Endothelial cell of umbilical vein (primary cell): ENCODE results near the gene NOXA1. TPM values are rescaled to one million over a fixed set of nuclear protein-coding genes. Genes with fewer than 3 reads are reported as not detected.

Experiments
- BruUV-seq: library from RNA; stranded (reverse); fragments of 400-500 nt; replicated peaks from 2 replicates; lab custom pipeline; 2021; lab: Mats Ljungman, UMichigan
- CTCF ChIA-PET: fragments of 300-600, 350-600 bp; sonication (Branson Sonifier 250); formaldehyde crosslinking; loops from one replicate; lab custom pipeline; 2021; ENCODE audit warnings: antibody characterized with exemption, inconsistent platforms; lab: Charles Lee
- POLR2A ChIA-PET: fragments of 300-600, 350-600 bp; sonication (Branson Sonifier 250); formaldehyde crosslinking; loops from one replicate; lab custom pipeline; 2021; ENCODE audit warnings: antibody characterized with exemption, inconsistent platforms; lab: Charles Lee
- DNase-seq: peaks from one replicate; pipeline ENCODE4 v3.0.0-alpha.2; 2011; ENCODE audit warnings: low read depth, low spot score
- FAIRE-seq: peaks from 2 replicates; lab custom pipeline; 2011; peaks lifted over from hg19 to GRCh38; lab: Jason Lieb, UNC
- H2AFZ ChIP-seq: 2 replicates; pipeline ENCODE4 v1.6.0; 2012; ENCODE audit warnings: low read depth, low read length, control low read depth, inconsistent platforms
- H3K27ac ChIP-seq: 2 replicates; pipeline ENCODE4 v1.5.1; 2011; ENCODE audit warnings: low read depth, mild to moderate bottlenecking, control low read depth, low read length, moderate library complexity; ENCODE audit not compliant: insufficient read depth
- H3K27me3 ChIP-seq, 2 experiments: 2 replicates each; pipeline versions ENCODE4 v1.6.0 to v1.6.1; 2011; ENCODE audit warnings: low read length in 2 of 2, mixed read lengths in 1 of 2; ENCODE audit not compliant: control insufficient read depth in 2 of 2, insufficient read depth in 2 of 2
- H3K36me3 ChIP-seq, 2 experiments: 2 replicates in 1 of 2; 3 replicates in 1 of 2; pipeline ENCODE4 v1.5.1; 2011; ENCODE audit warnings: low read length in 2 of 2, mild to moderate bottlenecking in 1 of 2, moderate library complexity in 1 of 2; ENCODE audit not compliant: control insufficient read depth in 2 of 2, insufficient read depth in 2 of 2; ENCODE audit errors: extremely low read depth in 1 of 2
- H3K4me1 ChIP-seq: 3 replicates; pipeline ENCODE4 v1.5.1; 2011; ENCODE audit warnings: mild to moderate bottlenecking, low read length; ENCODE audit not compliant: control insufficient read depth, insufficient read depth; ENCODE audit errors: extremely low read depth
- H3K4me2 ChIP-seq: 2 replicates; pipeline ENCODE4 v1.6.1; 2011; ENCODE audit warnings: low read length, control low read depth, mixed read lengths; ENCODE audit not compliant: insufficient read depth
- H3K4me3 ChIP-seq, 3 experiments: fragments of 200-600 bp in 1 of 3; sonication (generic), shearing (Covaris generic) in 1 of 3; replicated peaks in 1 of 3; 2 replicates each; pipeline ENCODE4 v1.5.1; 2011 to 2016; ENCODE audit warnings: control low read depth in 3 of 3, low read length in 3 of 3, mild to moderate bottlenecking in 2 of 3, inconsistent platforms in 1 of 3, low read depth in 1 of 3, moderate library complexity in 1 of 3; ENCODE audit not compliant: insufficient read depth in 1 of 3
- H3K79me2 ChIP-seq: 2 replicates; pipeline ENCODE4 v1.6.0; 2012; ENCODE audit warnings: low read length, inconsistent platforms; ENCODE audit not compliant: control insufficient read depth, insufficient read depth
- H3K9ac ChIP-seq: replicated peaks from 2 replicates; pipeline ENCODE3; 2011; ENCODE audit warnings: low read length, control low read depth; ENCODE audit not compliant: insufficient read depth; ENCODE audit errors: extremely low read depth
- H3K9me1 ChIP-seq: replicated peaks from 3 replicates; pipeline ENCODE4 v1.6.0; 2011; ENCODE audit warnings: mild to moderate bottlenecking, low read length; ENCODE audit not compliant: control insufficient read depth, insufficient read depth; ENCODE audit errors: extremely low read depth
- H3K9me3 ChIP-seq: replicated peaks from 2 replicates; pipeline ENCODE4 v1.5.1; 2012; ENCODE audit warnings: low read length, inconsistent platforms; ENCODE audit not compliant: control insufficient read depth, insufficient read depth
- H4K20me1 ChIP-seq: replicated peaks from 2 replicates; pipeline ENCODE3; 2011; ENCODE audit warnings: mild to moderate bottlenecking, low read length; ENCODE audit not compliant: control insufficient read depth, insufficient read depth; ENCODE audit errors: extremely low read depth
- EZH2 ChIP-seq: IDR thresholded peaks from 2 replicates; pipeline ENCODE4 v1.6.1; 2012; ENCODE audit warnings: borderline replicate concordance, low read depth, mild to moderate bottlenecking, moderate library complexity, low read length, inconsistent platforms; ENCODE audit not compliant: severe bottlenecking
- FOS ChIP-seq: IDR thresholded peaks from 2 replicates; pipeline ENCODE4 v1.6.1; 2011; ENCODE audit warnings: mild to moderate bottlenecking, low read length, moderate library complexity, borderline replicate concordance; ENCODE audit not compliant: insufficient read depth
- JUN ChIP-seq: IDR thresholded peaks from 2 replicates; pipeline ENCODE4 v1.6.1; 2011; ENCODE audit warnings: borderline replicate concordance, low read depth; ENCODE audit not compliant: insufficient read length, insufficient read depth
- MYC ChIP-seq: IDR thresholded peaks from one replicate; pipeline ENCODE4 v1.6.1; 2011; ENCODE audit warnings: mild to moderate bottlenecking, low read depth, low read length
- POLR2A ChIP-seq: IDR thresholded peaks from 2 replicates; pipeline ENCODE4 v1.6.1; 2012; ENCODE audit warnings: low read depth, mild to moderate bottlenecking, control low read depth, low read length
- POLR2AphosphoS5 ChIP-seq: IDR thresholded peaks from 2 replicates; pipeline ENCODE4 v1.6.1; 2012; ENCODE audit warnings: low read depth, mild to moderate bottlenecking, control low read depth, low read length, moderate library complexity; ENCODE audit not compliant: insufficient read depth
- dilution Hi-C: fragments of 300-500 bp; cut with MboI; formaldehyde crosslinking; loops from one replicate; pipeline ENCODE4 v1.15.0; 2019; ENCODE audit warnings: low sequenced_read_pairs; ENCODE audit not compliant: extremely low pct_ligation_motif_present
- intact Hi-C: fragments of 100-400 bp; cut with micrococcal nuclease; formaldehyde crosslinking; loops from one replicate; pipeline ENCODE4 v1.10.0; 2022
- polyA plus RNA-seq, 4 experiments: library from polyadenylated mRNA; depleted of rRNA in 3 of 4; stranded (reverse) in 3 of 4; unstranded in 1 of 4; fragments of >200 nt; gene quantifications; 2 replicates each; pipeline versions ENCODE4 v1.2.1 to v1.2.3, GENCODE V29; 2011 to 2012; ENCODE audit warnings: missing spikeins in 1 of 4
- total RNA-seq: library from RNA; stranded (reverse); gene quantifications from 2 replicates; pipeline ENCODE4 v1.2.3, GENCODE V29; 2021
- TF ChIP-seq, protein P1 (sequence below), 2 donors: IDR thresholded peaks; 1 replicate in 1 of 2; 2 replicates in 1 of 2; pipeline ENCODE4 v1.5.1; 2011; ENCODE audit warnings: low read length in 2 of 2, mild to moderate bottlenecking in 2 of 2, moderate library complexity in 2 of 2, control low read depth in 1 of 2, inconsistent platforms in 1 of 2, low read depth in 1 of 2; ENCODE audit not compliant: insufficient read depth in 1 of 2; ENCODE audit errors: extremely low read depth in 1 of 2

The NOXA1 gene
- total and polyA plus RNA-seq, 2 donors (not counting 3 experiments of a cell fraction or from before 2014, with no cell fraction given), result 0.40 to 0.91 TPM

DNA sequence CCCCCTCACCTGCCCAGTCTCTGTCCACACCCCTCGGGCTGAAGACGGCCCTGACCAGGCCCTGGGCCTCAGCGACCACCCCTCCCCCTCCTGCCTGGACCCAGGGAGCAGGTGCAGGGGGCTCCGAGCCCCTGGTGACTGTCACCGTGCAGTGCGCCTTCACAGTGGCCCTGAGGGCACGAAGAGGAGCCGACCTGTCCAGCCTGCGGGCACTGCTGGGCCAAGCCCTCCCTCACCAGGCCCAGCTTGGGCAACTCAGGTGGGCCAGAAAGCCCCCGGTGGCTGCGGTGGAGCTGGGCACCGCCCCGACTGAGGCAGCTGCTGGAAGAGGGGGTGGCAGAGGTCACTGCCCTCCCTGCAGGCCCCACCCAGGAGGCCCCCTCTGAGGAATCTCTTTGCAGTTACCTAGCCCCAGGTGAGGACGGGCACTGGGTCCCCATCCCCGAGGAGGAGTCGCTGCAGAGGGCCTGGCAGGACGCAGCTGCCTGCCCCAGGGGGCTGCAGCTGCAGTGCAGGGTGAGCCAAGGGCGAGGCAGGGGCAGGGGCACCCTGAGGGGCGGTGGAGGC, 10.2 kb downstream of the NOXA1 start:
- DNase-seq, result no peak
- no peak for FAIRE-seq
- CTCF ChIA-PET, result interaction anchor here (1.4 to 4.5 kb wide), 3 partner anchors 9 to 12 kb away, joined by 3 to 28 read pairs (median 3); partner anchors contain the start of genes EXD3 and NOXA1
- Histone ChIP-seq H3K36me3 (no peaks in the 10 kb centered on the region), H3K79me2 (no peaks in the 10 kb centered on the region), H3K4me2 (no peak overlapping the region), H3K27me3 (no peaks in the 10 kb centered on the region), H4K20me1 (no peaks in the 10 kb centered on the region), H3K4me1 (no peaks in the 10 kb centered on the region), H3K4me3 (no peak overlapping the region), H3K9me3 (no peaks in the 10 kb centered on the region), H2AFZ (no peak overlapping the region), H3K9ac (no peak overlapping the region), H3K27ac (no peak overlapping the region), H3K9me1 (no peaks in the 10 kb centered on the region)
- TF ChIP-seq POLR2A, result no peak
- no peak for TF ChIP-seq FOS
- TF ChIP-seq EZH2, result no peak
- no peak for TF ChIP-seq JUN
- TF ChIP-seq MYC, result no peak
- TF ChIP-seq POLR2AphosphoS5, result no peak
- TF ChIP-seq, protein P1, sequence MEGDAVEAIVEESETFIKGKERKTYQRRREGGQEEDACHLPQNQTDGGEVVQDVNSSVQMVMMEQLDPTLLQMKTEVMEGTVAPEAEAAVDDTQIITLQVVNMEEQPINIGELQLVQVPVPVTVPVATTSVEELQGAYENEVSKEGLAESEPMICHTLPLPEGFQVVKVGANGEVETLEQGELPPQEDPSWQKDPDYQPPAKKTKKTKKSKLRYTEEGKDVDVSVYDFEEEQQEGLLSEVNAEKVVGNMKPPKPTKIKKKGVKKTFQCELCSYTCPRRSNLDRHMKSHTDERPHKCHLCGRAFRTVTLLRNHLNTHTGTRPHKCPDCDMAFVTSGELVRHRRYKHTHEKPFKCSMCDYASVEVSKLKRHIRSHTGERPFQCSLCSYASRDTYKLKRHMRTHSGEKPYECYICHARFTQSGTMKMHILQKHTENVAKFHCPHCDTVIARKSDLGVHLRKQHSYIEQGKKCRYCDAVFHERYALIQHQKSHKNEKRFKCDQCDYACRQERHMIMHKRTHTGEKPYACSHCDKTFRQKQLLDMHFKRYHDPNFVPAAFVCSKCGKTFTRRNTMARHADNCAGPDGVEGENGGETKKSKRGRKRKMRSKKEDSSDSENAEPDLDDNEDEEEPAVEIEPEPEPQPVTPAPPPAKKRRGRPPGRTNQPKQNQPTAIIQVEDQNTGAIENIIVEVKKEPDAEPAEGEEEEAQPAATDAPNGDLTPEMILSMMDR (IDR thresholded peaks at IDR 0.05; ENCODE audit: extremely low read depth in 1 of 2, insufficient read depth in 1 of 2, low read depth in 1 of 2, low read length in 2 of 2), result no peak
- dilution Hi-C loops, result no loop called here
- intact Hi-C loops, result no loop called here
- no TSS peak for BruUV-seq
- POLR2A ChIA-PET, result no interaction called here
